ENCODE measurements around the gene PCNX2. TPM values are rescaled to one million over a fixed set of nuclear protein-coding genes. Genes with fewer than 3 reads are reported as not detected.
A peak's percentile ranks its signal among the peaks of the same experiment; 100 is the strongest.

PCNX2 gene
- total RNA-seq, 1 donor from 2014 or later = 49.8 TPM

- DNase-seq (ENCODE audit: low spot score) = no peak
Measured at GRCh38 chr1:232984577-232985425, 310.7 kb downstream of the PCNX2 start.

GRCh38 chr1:232983817-232984567 is 311.5 kb downstream of the PCNX2 start:
- DNase-seq (ENCODE audit: low spot score) = peak; percentile 28

GRCh38 chr1:232983375-232983774 is 312.1 kb downstream of the PCNX2 start:
- no peak for DNase-seq (ENCODE audit: low spot score)

GRCh38 chr1:232982238-232982944 is 313.1 kb downstream of the PCNX2 start:
- no peak for DNase-seq (ENCODE audit: low spot score)

GRCh38 chr1:232980986-232981560 is 314.5 kb downstream of the PCNX2 start:
- DNase-seq (ENCODE audit: low spot score) = no peak

GRCh38 chr1:232980355-232980978 is 315.1 kb downstream of the PCNX2 start:
- DNase-seq (ENCODE audit: low spot score) = no peak

- no peak for DNase-seq (ENCODE audit: low spot score)
Measured at GRCh38 chr1:232979558-232979957, 316.0 kb downstream of the PCNX2 start.

GRCh38 chr1:232978815-232979214 is 316.7 kb downstream of the PCNX2 start:
- DNase-seq (ENCODE audit: low spot score) = no peak

- DNase-seq (ENCODE audit: low spot score) = no peak
Measured at GRCh38 chr1:232978091-232978634, 317.4 kb downstream of the PCNX2 start.

- no peak for DNase-seq (ENCODE audit: low spot score)
Measured at GRCh38 chr1:232974971-232975370, 320.6 kb downstream of the PCNX2 start.

GRCh38 chr1:232973652-232974611 is 321.6 kb downstream of the PCNX2 start:
- no peak for DNase-seq (ENCODE audit: low spot score)

GRCh38 chr1:232970508-232970907 is 325.0 kb downstream of the PCNX2 start:
- DNase-seq (ENCODE audit: low spot score) = no peak

GRCh38 chr1:232969799-232970198 is 325.7 kb downstream of the PCNX2 start:
- DNase-seq (ENCODE audit: low spot score) = no peak

- DNase-seq (ENCODE audit: low spot score) = no peak
Measured at GRCh38 chr1:232968965-232969364, 326.6 kb downstream of the PCNX2 start.

GRCh38 chr1:232968391-232968790 is 327.1 kb downstream of the PCNX2 start:
- DNase-seq (ENCODE audit: low spot score) = no peak

- peak; percentile 77 for DNase-seq (ENCODE audit: low spot score)
Measured at GRCh38 chr1:232966663-232967062, 328.9 kb downstream of the PCNX2 start.

- DNase-seq (ENCODE audit: low spot score) = no peak
Measured at GRCh38 chr1:232965912-232966217, 329.7 kb downstream of the PCNX2 start.

- no peak for DNase-seq (ENCODE audit: low spot score)
Measured at GRCh38 chr1:232965124-232965911, 330.2 kb downstream of the PCNX2 start.

GRCh38 chr1:232964601-232965000 is 330.9 kb downstream of the PCNX2 start:
- DNase-seq (ENCODE audit: low spot score) = no peak
